Tibial nerve (tissue), 4 donors: ENCODE data around the gene DENND1A. TPM values are rescaled to one million over a fixed set of nuclear protein-coding genes. Genes with fewer than 3 reads are reported as not detected.

Source experiments
- DNase-seq, 2 donors: peaks; one replicate each; pipeline ENCODE4 v3.0.0-alpha.2; 2019; ENCODE audit warnings: low spot score in 2 of 2
- H3K27ac ChIP-seq, 4 donors: fragments of 200-600 bp; sonication (generic) in 3 of 4; one replicate each; pipeline ENCODE4 v1.5.1; 2017 to 2019; ENCODE audit warnings: mild to moderate bottlenecking in 1 of 4
- H3K27me3 ChIP-seq, 2 donors: fragments of 200-600 bp; sonication (generic) in 1 of 2; one replicate each; pipeline versions ENCODE4 v1.5.1 to v1.6.0; 2017 to 2019
- H3K36me3 ChIP-seq, 3 donors: fragments of 200-600 bp; sonication (generic); one replicate each; pipeline ENCODE4 v1.5.1; 2018 to 2019
- H3K4me1 ChIP-seq, 4 donors: fragments of 200-600 bp; sonication (generic) in 3 of 4; one replicate each; pipeline ENCODE4 v1.5.1; 2017 to 2019
- H3K4me3 ChIP-seq, 4 donors: fragments of 200-600 bp; sonication (generic) in 3 of 4; one replicate each; pipeline ENCODE4 v1.5.1; 2017 to 2019; ENCODE audit warnings: mild to moderate bottlenecking in 1 of 4, moderate library complexity in 1 of 4
- H3K9me3 ChIP-seq, 4 donors: fragments of 200-600 bp; sonication (generic) in 3 of 4; one replicate each; pipeline ENCODE4 v1.5.1; 2017 to 2019
- CTCF ChIP-seq, 5 experiments: fragments of 200-600 bp in 3 of 5; fragments of 450-650 bp in 2 of 5; sonication (generic) in 3 of 5; IDR thresholded peaks; one replicate each; pipeline ENCODE4 v1.5.1; 2016 to 2019; ENCODE audit warnings: antibody characterized with exemption in 5 of 5, mild to moderate bottlenecking in 3 of 5, moderate library complexity in 2 of 5
- EP300 ChIP-seq, 2 donors: sonication (generic); formaldehyde crosslinking; IDR thresholded peaks; one replicate each; pipeline ENCODE4 v1.6.1; 2017; ENCODE audit warnings: antibody characterized with exemption in 2 of 2, mild to moderate bottlenecking in 1 of 2
- POLR2A ChIP-seq, 2 donors: fragments of 450-650 bp; IDR thresholded peaks; one replicate each; pipeline ENCODE4 v1.6.1; 2017; ENCODE audit warnings: antibody characterized with exemption in 2 of 2, mild to moderate bottlenecking in 2 of 2, moderate library complexity in 2 of 2
- WGBS, 2 donors: methylation state at CpG; one replicate each; pipeline ENCODE4 v1.1.5; 2018; 5-methylcytosine and 5-hydroxymethylcytosine counted together
- total RNA-seq, 4 donors: library from RNA; depleted of rRNA; stranded (reverse); fragments of >200 nt; gene quantifications; one replicate each; pipeline ENCODE4 v1.1.0, GENCODE V29; 2016

DENND1A gene
- total RNA-seq, 4 donors from 2014 or later, result 17.5 to 34.8 (median 20.1) TPM

- H3K9me3 ChIP-seq, result no peaks in the 10 kb centered on the region
- no peak overlapping the region for H3K27ac ChIP-seq
- 86 to 87% methylated on average over 10 of the region's 10 CpGs for WGBS, 2 donors
- H3K36me3 ChIP-seq, result peaks cover 0 to 19% (median 0%) of the 10 kb centered on the region in 3 donors
- H3K4me3 ChIP-seq, result no peak overlapping the region
- no peaks in the 10 kb centered on the region for H3K4me1 ChIP-seq
- H3K27me3 ChIP-seq, result no peaks in the 10 kb centered on the region
- TF ChIP-seq EP300 (IDR thresholded peaks at IDR 0.05) (no peak), CTCF (IDR thresholded peaks at IDR 0.05) (no peak), POLR2A (IDR thresholded peaks at IDR 0.05) (no peak)
- DNase-seq, result no peak
These were observed 483.8 kb downstream of the DENND1A start for GRCh38 chr9:123445981-123446610.

- Histone ChIP-seq H3K36me3 (peaks cover 0 to 21% (median 0%) of the 10 kb centered on the region in 3 donors), H3K27me3 (no peaks in the 10 kb centered on the region), H3K4me1 (no peaks in the 10 kb centered on the region), H3K9me3 (no peaks in the 10 kb centered on the region), H3K4me3 (no peak overlapping the region), H3K27ac (no peak overlapping the region)
- DNase-seq, result no peak
- 98 to 99% methylated on average over 7 of the region's 7 CpGs for WGBS, 2 donors
- TF ChIP-seq EP300 (IDR thresholded peaks at IDR 0.05) (no peak), POLR2A (IDR thresholded peaks at IDR 0.05) (no peak), CTCF (IDR thresholded peaks at IDR 0.05) (no peak)
These were observed 484.8 kb downstream of the DENND1A start for GRCh38 chr9:123445116-123445515.

- no peak overlapping the region for H3K4me3 ChIP-seq
- H3K27me3 ChIP-seq, result no peaks in the 10 kb centered on the region
- no peaks in the 10 kb centered on the region for H3K9me3 ChIP-seq
- no peaks in the 10 kb centered on the region for H3K4me1 ChIP-seq
- DNase-seq, result no peak
- peaks cover 0 to 45% (median 9%) of the 10 kb centered on the region in 3 donors for H3K36me3 ChIP-seq
- TF ChIP-seq CTCF (IDR thresholded peaks at IDR 0.05) (no peak), EP300 (IDR thresholded peaks at IDR 0.05) (no peak), POLR2A (IDR thresholded peaks at IDR 0.05) (no peak)
- no peak overlapping the region for H3K27ac ChIP-seq
These were observed 488.2 kb downstream of the DENND1A start for GRCh38 chr9:123441769-123442168.

GRCh38 chr9:123440256-123440655 lies 489.7 kb downstream of the DENND1A start:
- Histone ChIP-seq H3K9me3 (no peaks in the 10 kb centered on the region), H3K27me3 (no peaks in the 10 kb centered on the region), H3K4me3 (no peak overlapping the region), H3K36me3 (peaks cover 0 to 55% (median 9%) of the 10 kb centered on the region in 3 donors), H3K4me1 (no peaks in the 10 kb centered on the region), H3K27ac (no peak overlapping the region)
- TF ChIP-seq EP300 (IDR thresholded peaks at IDR 0.05) (no peak), CTCF (IDR thresholded peaks at IDR 0.05) (no peak), POLR2A (IDR thresholded peaks at IDR 0.05) (no peak)
- no peak for DNase-seq
- 90 to 91% methylated on average over 11 of the region's 11 CpGs for WGBS, 2 donors

GRCh38 chr9:123438821-123439220 lies 491.1 kb downstream of the DENND1A start:
- no peak for TF ChIP-seq CTCF (IDR thresholded peaks at IDR 0.05)
- no peak for TF ChIP-seq POLR2A (IDR thresholded peaks at IDR 0.05)
- no peak for TF ChIP-seq EP300 (IDR thresholded peaks at IDR 0.05)
- peaks cover 0 to 68% (median 9%) of the 10 kb centered on the region in 3 donors for H3K36me3 ChIP-seq
- no peak overlapping the region for H3K4me3 ChIP-seq
- 56 to 64% methylated on average over 4 of the region's 4 CpGs for WGBS, 2 donors
- no peaks in the 10 kb centered on the region for H3K4me1 ChIP-seq
- no peaks in the 10 kb centered on the region for H3K27me3 ChIP-seq
- no peaks in the 10 kb centered on the region for H3K9me3 ChIP-seq
- no peak overlapping the region for H3K27ac ChIP-seq
- DNase-seq, result no peak
